ENCODE measurements around the gene STK32C. TPM values are rescaled to one million over a fixed set of nuclear protein-coding genes. Genes with fewer than 3 reads are reported as not detected.

STK32C gene
- total and polyA plus RNA-seq, 12 donors: 2.7 to 8.9 (median 5.7) TPM

DNA sequence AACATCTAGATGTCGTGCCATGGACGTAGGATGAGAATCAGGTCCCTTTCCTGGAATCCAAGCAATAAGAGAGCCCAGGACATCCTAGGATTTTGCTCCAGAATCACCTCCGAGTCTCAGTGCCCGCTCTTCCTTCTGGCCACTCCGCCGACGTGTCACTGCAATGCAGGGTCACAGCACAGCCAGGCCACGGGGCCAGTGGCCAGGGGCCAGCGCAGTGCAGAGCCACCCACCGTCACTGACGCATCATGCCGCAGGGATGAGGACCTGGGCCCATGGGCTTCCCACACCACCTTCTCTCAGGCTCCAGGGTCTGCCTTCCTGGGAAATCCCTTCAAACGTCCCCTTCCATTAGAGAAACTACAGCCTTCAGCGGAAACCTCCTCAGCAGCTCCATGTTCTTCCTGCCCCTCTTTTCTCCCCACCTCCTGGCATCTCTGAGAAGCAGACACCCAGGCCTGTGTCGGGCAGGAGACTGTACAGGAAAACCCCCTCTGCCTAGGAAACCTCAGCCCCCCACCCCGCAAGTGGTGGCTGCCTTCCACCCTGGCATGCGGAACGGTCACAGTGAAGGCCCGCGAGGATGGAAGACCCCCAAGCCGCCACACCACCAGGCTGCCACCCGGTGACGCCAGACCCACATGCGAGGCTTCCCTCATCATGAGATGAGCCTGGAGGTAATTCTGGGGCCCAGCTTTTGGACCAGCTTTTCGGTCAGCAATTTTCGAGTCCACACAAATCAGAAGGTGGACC is 32.1 kb downstream of the STK32C start:
- TF ChIP-seq, protein P1, sequence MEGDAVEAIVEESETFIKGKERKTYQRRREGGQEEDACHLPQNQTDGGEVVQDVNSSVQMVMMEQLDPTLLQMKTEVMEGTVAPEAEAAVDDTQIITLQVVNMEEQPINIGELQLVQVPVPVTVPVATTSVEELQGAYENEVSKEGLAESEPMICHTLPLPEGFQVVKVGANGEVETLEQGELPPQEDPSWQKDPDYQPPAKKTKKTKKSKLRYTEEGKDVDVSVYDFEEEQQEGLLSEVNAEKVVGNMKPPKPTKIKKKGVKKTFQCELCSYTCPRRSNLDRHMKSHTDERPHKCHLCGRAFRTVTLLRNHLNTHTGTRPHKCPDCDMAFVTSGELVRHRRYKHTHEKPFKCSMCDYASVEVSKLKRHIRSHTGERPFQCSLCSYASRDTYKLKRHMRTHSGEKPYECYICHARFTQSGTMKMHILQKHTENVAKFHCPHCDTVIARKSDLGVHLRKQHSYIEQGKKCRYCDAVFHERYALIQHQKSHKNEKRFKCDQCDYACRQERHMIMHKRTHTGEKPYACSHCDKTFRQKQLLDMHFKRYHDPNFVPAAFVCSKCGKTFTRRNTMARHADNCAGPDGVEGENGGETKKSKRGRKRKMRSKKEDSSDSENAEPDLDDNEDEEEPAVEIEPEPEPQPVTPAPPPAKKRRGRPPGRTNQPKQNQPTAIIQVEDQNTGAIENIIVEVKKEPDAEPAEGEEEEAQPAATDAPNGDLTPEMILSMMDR (IDR thresholded peaks at IDR 0.05): no peak
- no peak overlapping the region for H3K27ac ChIP-seq
- H3K9me3 ChIP-seq: no peaks in the 10 kb centered on the region
- H3K27me3 ChIP-seq: peaks cover 0 to 2% (median 0%) of the 10 kb centered on the region in 7 donors
- no peaks in the 10 kb centered on the region for H3K4me1 ChIP-seq
- H3K36me3 ChIP-seq: no peaks in the 10 kb centered on the region
- no peak overlapping the region for H3K4me3 ChIP-seq
- ATAC-seq (no peak), DNase-seq (no peak)
- WGBS, 2 donors: 93 to 95% methylated on average over 26 of the region's 26 CpGs
- intact Hi-C loops (cut with DNase I): no loop called here

DNA sequence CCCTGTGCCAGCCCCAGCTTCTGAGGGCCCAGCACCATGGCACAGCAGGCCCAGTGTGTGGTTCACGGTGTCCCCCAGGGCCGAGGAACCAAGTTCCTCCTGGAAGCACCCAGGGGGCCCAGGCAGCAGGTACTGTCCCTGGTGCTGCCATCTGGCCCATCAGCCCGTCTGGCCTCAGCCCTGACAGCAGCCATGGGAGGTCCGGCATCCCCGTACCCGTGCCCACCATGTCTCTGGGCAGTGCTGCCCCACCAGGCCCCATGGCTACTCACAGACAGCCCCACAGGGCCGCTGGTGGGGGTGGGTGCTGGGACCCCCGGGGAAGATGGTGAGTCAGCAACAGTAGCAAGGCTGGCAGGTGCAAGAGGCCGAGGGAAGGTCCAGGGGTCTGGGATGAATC is 32.8 kb downstream of the STK32C start:
- TF ChIP-seq, protein P1 (IDR thresholded peaks at IDR 0.05): no peak
- ATAC-seq (no peak), DNase-seq (no peak)
- 89 to 93% methylated on average over 9 of the region's 9 CpGs for WGBS, 2 donors
- no peaks in the 10 kb centered on the region for H3K4me1 ChIP-seq
- H3K4me3 ChIP-seq: no peak overlapping the region
- H3K27me3 ChIP-seq: peaks cover 0 to 2% (median 0%) of the 10 kb centered on the region in 7 donors
- intact Hi-C loops (cut with DNase I): no loop called here
- no peak overlapping the region for H3K27ac ChIP-seq
- no peaks in the 10 kb centered on the region for H3K9me3 ChIP-seq
- H3K36me3 ChIP-seq: no peaks in the 10 kb centered on the region

DNA sequence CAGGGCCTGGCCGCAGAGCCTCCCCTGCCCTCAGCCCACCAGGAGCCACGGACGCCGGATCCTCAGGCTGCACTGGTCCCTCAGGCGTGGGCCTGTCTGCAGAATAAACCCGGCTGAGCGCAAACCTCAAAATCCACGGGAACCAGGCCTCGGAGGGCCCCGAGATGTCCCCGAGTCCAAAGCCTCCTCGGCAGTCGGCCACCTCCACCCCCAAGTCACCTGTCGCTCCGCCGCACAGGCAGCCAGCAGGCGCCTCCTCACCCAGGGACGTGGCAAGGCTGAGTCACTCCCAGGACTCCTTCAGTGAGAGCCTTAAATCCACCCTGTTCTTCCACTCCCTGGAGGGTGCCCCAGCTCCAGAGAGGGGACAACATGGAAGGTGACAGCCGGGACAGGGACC is 33.2 kb downstream of the STK32C start:
- ATAC-seq (no peak), DNase-seq (no peak)
- Histone ChIP-seq H3K4me1 (no peaks in the 10 kb centered on the region), H3K4me3 (no peak overlapping the region), H3K27me3 (peaks cover 0 to 2% (median 0%) of the 10 kb centered on the region in 7 donors), H3K36me3 (no peaks in the 10 kb centered on the region), H3K27ac (no peak overlapping the region), H3K9me3 (no peaks in the 10 kb centered on the region)
- intact Hi-C loops (cut with DNase I): no loop called here
- TF ChIP-seq, protein P1 (IDR thresholded peaks at IDR 0.05): no peak
- WGBS, 2 donors: 94 to 96% methylated on average over 19 of the region's 19 CpGs

DNA sequence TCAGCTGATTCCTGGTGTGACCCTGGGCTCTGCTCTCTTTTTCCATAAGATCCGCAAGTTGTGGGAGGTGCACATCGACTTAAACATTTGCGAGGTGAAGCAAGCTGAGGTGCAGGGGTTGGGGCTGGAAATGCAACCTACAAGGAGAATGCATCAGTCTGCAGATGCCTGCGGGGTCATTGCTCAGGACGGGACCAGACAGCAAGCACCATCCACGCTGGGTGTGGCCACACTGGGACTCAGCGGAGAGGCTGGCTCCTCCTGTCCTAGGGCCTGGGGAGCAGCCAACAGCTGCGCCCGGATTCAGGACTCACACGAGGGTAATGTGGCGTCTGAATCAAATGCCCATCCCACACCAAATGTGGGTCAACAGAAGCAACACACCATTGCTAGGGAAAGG is 33.8 kb downstream of the STK32C start:
- Histone ChIP-seq H3K4me1 (no peaks in the 10 kb centered on the region), H3K9me3 (no peaks in the 10 kb centered on the region), H3K27me3 (peaks cover 0 to 2% (median 0%) of the 10 kb centered on the region in 7 donors), H3K27ac (no peak overlapping the region), H3K4me3 (no peak overlapping the region), H3K36me3 (no peaks in the 10 kb centered on the region)
- WGBS, 2 donors: 92 to 94% methylated on average over 11 of the region's 11 CpGs
- intact Hi-C loops (cut with DNase I): no loop called here
- no peak for DNase-seq
- no peak for ATAC-seq
- TF ChIP-seq, protein P1 (IDR thresholded peaks at IDR 0.05): no peak

All from heart right ventricle (tissue), 16 donors.